ENCODE measurements around the gene GH1. TPM values are rescaled to one million over a fixed set of nuclear protein-coding genes. Genes with fewer than 3 reads are reported as not detected.
"Not testable (repeated sequence)": the region's sequence is repeated elsewhere in the genome, so short reads cannot be mapped to it uniquely, and the experiment has no call there.

The GH1 gene
- total and polyA plus RNA-seq, 7 donors: not detected

DNA sequence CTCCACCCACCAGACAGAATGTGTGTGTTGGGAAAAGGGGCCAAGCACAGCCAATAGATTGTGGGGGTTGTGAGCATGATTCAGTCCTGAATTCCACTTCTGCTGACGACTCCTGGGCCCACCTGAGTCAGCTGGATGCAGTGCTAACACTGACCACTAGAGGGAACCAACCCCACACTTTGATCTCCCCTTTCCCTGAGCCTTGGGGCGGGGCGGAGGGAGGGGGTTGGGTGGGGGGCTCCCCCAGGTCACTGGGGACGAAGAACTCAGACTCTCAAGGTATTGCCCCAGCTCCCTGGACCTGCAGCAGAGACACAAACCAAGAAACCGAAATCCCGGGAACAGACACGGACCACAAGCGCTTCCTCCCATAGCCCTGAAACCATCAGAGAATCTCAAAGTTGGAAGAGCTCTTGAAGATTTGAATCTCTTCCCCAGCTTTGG, 7.0 kb downstream of the GH1 start:
- DNase-seq: no peak
- 36 to 56% (median 42%) methylated on average over 6 to 8 of the region's 8 CpGs for WGBS, 3 donors

DNA sequence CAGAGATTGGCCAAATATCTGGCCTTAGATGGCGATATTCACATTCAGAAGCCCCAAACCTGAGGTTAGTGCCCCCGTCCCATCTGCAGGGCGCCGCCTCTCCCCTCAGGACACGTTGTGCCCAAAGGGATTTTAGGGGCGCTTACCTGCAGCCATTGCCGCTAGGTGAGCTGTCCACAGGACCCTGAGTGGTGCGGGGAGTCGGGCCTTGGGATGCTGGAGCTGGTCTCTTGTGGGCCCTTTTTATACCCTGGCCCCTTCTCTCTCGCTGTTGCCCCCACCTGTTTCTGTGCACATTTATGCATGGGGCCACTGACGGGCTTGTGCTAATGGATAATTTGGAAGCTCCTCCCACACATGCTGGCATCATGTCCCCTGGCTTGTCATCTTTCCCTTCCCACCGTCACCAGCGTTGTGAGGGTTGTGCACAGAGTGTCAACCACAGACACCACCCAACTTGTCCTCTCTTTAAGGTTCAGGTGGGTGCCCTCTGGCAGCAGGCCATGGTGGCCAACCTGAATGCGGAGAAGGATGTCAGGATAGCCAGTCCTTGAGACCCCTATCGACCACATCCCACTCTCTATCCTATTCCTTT, 7.5 kb downstream of the GH1 start, which contains the start of gene CSHL1:
CSHL1 (minus strand) TSS at position 218 of the 595 bp plus-strand sequence; CDS start at position 156, 62 bp downstream.
- 67 to 78% (median 70%) methylated on average over 15 of the region's 15 CpGs for WGBS, 3 donors
- Histone ChIP-seq H3K9me3 (no peaks in the 10 kb centered on the region), H3K27me3 (ENCODE audit: insufficient read depth in 3 of 3, low read length in 2 of 3) (no peaks in the 10 kb centered on the region), H3K4me1 (no peaks in the 10 kb centered on the region), H3K36me3 (ENCODE audit: insufficient read depth in 1 of 2, low read depth in 1 of 2) (no peaks in the 10 kb centered on the region), H3K4me3 (no peak within 1 kb of the TSS), H3K27ac (no peak within 1 kb of the TSS)
- TF ChIP-seq, protein P1, sequence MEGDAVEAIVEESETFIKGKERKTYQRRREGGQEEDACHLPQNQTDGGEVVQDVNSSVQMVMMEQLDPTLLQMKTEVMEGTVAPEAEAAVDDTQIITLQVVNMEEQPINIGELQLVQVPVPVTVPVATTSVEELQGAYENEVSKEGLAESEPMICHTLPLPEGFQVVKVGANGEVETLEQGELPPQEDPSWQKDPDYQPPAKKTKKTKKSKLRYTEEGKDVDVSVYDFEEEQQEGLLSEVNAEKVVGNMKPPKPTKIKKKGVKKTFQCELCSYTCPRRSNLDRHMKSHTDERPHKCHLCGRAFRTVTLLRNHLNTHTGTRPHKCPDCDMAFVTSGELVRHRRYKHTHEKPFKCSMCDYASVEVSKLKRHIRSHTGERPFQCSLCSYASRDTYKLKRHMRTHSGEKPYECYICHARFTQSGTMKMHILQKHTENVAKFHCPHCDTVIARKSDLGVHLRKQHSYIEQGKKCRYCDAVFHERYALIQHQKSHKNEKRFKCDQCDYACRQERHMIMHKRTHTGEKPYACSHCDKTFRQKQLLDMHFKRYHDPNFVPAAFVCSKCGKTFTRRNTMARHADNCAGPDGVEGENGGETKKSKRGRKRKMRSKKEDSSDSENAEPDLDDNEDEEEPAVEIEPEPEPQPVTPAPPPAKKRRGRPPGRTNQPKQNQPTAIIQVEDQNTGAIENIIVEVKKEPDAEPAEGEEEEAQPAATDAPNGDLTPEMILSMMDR (IDR thresholded peaks at IDR 0.05): no peak
- intact Hi-C loops (cut with DNase I): loop anchor here (5.0 to 10.0 kb wide), 3 partner anchors 116 to 224 kb away; partner anchors contain the start of gene ERN1 (in 2 of the 2)
- ATAC-seq: no peak
- no peak for DNase-seq

More for the DNA sequence above, 7.0 kb downstream of the GH1 start:
- peak; percentile 81 to 89 (median 82) for ATAC-seq
- H3K27ac ChIP-seq: no peak overlapping the region
- H3K4me1 ChIP-seq: no peaks in the 10 kb centered on the region
- TF ChIP-seq, protein P1 (IDR thresholded peaks at IDR 0.05): peak; percentile 84
- no peak overlapping the region for H3K4me3 ChIP-seq
- intact Hi-C loops (cut with DNase I): loop anchor here (5.0 to 10.0 kb wide), 3 partner anchors 116 to 223 kb away; partner anchors contain the start of gene ERN1 (in 2 of the 2)
- H3K27me3 ChIP-seq (ENCODE audit: insufficient read depth in 3 of 3, low read length in 2 of 3): no peaks in the 10 kb centered on the region
- H3K36me3 ChIP-seq (ENCODE audit: insufficient read depth in 1 of 2, low read depth in 1 of 2): no peaks in the 10 kb centered on the region
- no peaks in the 10 kb centered on the region for H3K9me3 ChIP-seq

DNA sequence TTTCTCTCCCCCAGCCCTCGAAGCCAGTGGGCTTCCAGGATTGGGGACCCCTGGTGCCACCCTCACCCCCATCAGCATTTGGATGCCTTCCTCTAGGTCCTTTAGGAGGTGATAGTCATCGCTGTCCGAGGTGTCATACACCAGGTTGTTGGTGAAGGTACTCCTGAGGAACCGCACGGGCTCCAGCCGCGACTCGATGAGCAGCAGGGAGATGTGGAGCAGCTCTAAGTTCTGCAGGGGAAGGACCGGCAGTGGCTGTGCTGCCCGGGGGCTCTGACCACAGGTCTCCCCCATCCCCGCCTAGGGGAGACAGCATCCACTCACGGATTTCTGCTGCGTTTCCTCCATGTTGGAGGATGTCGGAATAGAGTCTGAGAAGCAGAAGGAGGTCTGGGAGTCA, 8.5 kb downstream of the GH1 start:
- Histone ChIP-seq H3K36me3 (ENCODE audit: insufficient read depth in 1 of 2, low read depth in 1 of 2) (no peaks in the 10 kb centered on the region), H3K27me3 (ENCODE audit: insufficient read depth in 3 of 3, low read length in 2 of 3) (no peaks in the 10 kb centered on the region), H3K9me3 (no peaks in the 10 kb centered on the region), H3K4me3 (no peak overlapping the region), H3K27ac (no peak overlapping the region), H3K4me1 (no peaks in the 10 kb centered on the region)
- ATAC-seq: no peak
- WGBS, 3 donors: 81 to 87% (median 83%) methylated on average over 14 of the region's 14 CpGs
- intact Hi-C loops (cut with DNase I): loop anchor here (5.0 to 10.0 kb wide), 3 partner anchors 117 to 225 kb away; partner anchors contain the start of gene ERN1 (in 2 of the 2)
- DNase-seq: no peak
- TF ChIP-seq, protein P1 (IDR thresholded peaks at IDR 0.05): no peak

DNA sequence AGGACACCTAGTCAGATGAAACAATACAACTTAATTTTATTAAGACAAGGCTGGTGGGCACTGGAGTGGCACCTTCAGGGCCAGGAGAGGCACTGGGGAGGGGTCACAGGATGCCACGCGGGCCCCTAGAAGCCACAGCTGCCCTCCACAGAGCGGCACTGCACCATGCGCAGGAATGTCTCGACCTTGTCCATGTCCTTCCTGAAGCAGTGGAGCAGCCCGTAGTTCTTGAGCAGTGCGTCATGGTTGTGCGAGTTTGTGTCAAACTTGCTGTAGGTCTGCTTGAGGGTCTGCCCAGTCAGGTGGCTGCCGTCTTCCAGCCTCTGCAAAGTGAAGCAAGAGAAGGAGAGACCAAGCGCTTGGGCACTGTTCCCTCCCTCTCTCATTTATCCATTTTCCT, 9.1 kb downstream of the GH1 start:
- H3K9me3 ChIP-seq; H3K27ac ChIP-seq; H3K27me3 ChIP-seq (ENCODE audit: insufficient read depth in 3 of 3, low read length in 2 of 3); intact Hi-C loops (cut with DNase I); DNase-seq; H3K4me3 ChIP-seq; ATAC-seq; H3K4me1 ChIP-seq; H3K36me3 ChIP-seq (ENCODE audit: insufficient read depth in 1 of 2, low read depth in 1 of 2): not testable (repeated sequence)
- 91 to 95% (median 93%) methylated on average over 9 to 10 of the region's 10 CpGs for WGBS, 3 donors

DNA sequence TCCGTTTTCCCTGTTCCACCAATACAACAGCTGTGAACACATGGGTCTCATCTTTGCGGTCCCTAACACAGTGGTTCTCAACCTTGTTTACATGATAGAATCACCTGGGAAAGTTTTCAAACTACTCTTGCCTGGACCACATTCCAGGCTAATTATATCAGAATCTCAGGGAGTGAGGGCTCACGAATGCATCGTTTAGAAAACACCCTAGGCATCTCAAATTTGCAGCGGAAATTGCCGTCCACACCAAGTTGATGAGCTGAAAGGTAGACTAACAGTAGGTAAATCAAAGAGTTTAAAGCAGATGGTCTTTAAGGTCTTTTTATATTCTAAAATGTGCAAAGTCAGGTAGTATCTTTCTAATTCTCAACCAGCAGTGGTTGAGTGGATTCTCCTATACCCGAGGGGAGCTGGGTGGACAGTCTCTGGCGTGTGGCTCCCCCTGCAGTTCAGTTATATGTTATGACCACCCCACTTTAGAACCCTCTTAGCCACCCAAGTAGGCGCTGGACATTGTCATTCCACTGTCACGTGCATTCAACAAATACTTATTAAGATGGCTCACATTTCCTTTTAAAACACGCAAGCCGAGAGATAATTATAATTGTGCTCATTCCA, 11.4 kb downstream of the GH1 start:
- H3K27ac ChIP-seq; H3K27me3 ChIP-seq (ENCODE audit: insufficient read depth in 3 of 3, low read length in 2 of 3); H3K4me3 ChIP-seq; H3K9me3 ChIP-seq; DNase-seq; H3K36me3 ChIP-seq (ENCODE audit: insufficient read depth in 1 of 2, low read depth in 1 of 2); intact Hi-C loops (cut with DNase I); H3K4me1 ChIP-seq: not testable (repeated sequence)
- 56 to 58% (median 57%) methylated on average over 10 to 11 of the region's 12 CpGs for WGBS, 3 donors
- TF ChIP-seq, protein P1 (IDR thresholded peaks at IDR 0.05): peak; percentile 16
- peak in 3 of 4 donors; percentile 51 to 66 (median 56) for ATAC-seq

DNA sequence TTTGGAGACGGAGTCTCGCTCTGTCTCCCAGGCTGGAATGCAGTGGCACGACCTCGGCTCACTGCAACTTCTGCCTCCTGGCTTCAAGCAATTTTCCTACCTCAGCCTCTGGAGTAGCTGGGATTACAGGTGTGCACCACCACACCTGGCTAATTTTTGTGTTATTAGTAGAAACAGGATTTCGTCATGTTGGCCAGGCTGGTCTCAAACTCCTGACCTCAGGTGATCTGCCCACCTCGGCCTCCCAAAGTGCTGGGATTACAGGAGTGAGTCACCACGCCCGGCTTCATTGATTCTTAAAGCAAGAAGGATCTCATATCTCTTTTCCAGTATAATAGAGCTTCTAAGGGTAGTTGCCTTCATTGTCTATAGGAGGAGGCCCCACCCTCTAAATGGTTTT, 13.8 kb downstream of the GH1 start:
- not testable (repeated sequence) for DNase-seq; ATAC-seq; H3K36me3 ChIP-seq (ENCODE audit: insufficient read depth in 1 of 2, low read depth in 1 of 2); H3K4me1 ChIP-seq; H3K4me3 ChIP-seq; H3K27me3 ChIP-seq (ENCODE audit: insufficient read depth in 3 of 3, low read length in 2 of 3); H3K9me3 ChIP-seq; H3K27ac ChIP-seq
- intact Hi-C loops (cut with DNase I): loop anchor here in 1 of 2 donors (5.0 kb wide), 1 partner anchor 233 kb away; no protein-coding TSS in a partner anchor
- WGBS, 3 donors: 91 to 95% (median 94%) methylated on average over 8 of the region's 8 CpGs
